Neuronal stem cell (in vitro differentiated cells): ENCODE results near the gene EMILIN1.
A peak's percentile ranks its signal among the peaks of the same experiment; 100 is the strongest.

Experiments
- DNase-seq: peaks from one replicate; pipeline ENCODE4 v3.0.0-alpha.2; 2013; ENCODE audit warnings: low spot score
- H2AFZ ChIP-seq: one replicate; pipeline ENCODE4 v1.6.1; 2013; ENCODE audit warnings: mild to moderate bottlenecking, low read length, inconsistent platforms
- H2AK5ac ChIP-seq: 2 replicates; pipeline ENCODE4 v1.6.1; 2013; ENCODE audit warnings: low read depth, mild to moderate bottlenecking, inconsistent platforms, low read length, moderate library complexity, mixed read lengths
- H2BK120ac ChIP-seq: 2 replicates; pipeline ENCODE4 v1.6.1; 2013; ENCODE audit warnings: low read depth, mild to moderate bottlenecking, inconsistent platforms, low read length, moderate library complexity, mixed read lengths
- H2BK12ac ChIP-seq: one replicate; pipeline ENCODE4 v1.6.1; 2013; ENCODE audit warnings: low read length, inconsistent platforms
- H2BK15ac ChIP-seq: 2 replicates; pipeline ENCODE4 v1.6.1; 2013; ENCODE audit warnings: mild to moderate bottlenecking, low read length, inconsistent platforms, mixed read lengths
- H2BK5ac ChIP-seq: one replicate; pipeline ENCODE4 v1.6.1; 2013; ENCODE audit warnings: inconsistent platforms, mild to moderate bottlenecking, low read length, moderate library complexity
- H3K14ac ChIP-seq: one replicate; pipeline ENCODE4 v1.6.1; 2013; ENCODE audit warnings: low read length, inconsistent platforms
- H3K18ac ChIP-seq: 2 replicates; pipeline ENCODE4 v1.6.1; 2013; ENCODE audit warnings: low read length, inconsistent platforms
- H3K23ac ChIP-seq: 2 replicates; pipeline ENCODE4 v1.6.1; 2013; ENCODE audit warnings: low read depth, mild to moderate bottlenecking, mixed read lengths, low read length, inconsistent platforms; ENCODE audit not compliant: poor library complexity
- H3K27ac ChIP-seq: replicated peaks from 3 replicates; pipeline ENCODE4 v1.5.1; 2013; ENCODE audit warnings: low read length, inconsistent platforms
- H3K27me3 ChIP-seq, 3 experiments: 2 replicates each; pipeline ENCODE4 v1.6.1; 2013; ENCODE audit warnings: low read length in 3 of 3, mild to moderate bottlenecking in 2 of 3, inconsistent platforms in 1 of 3, low read depth in 1 of 3, mixed read lengths in 1 of 3, moderate library complexity in 1 of 3; ENCODE audit not compliant: control insufficient read depth in 3 of 3, insufficient read depth in 3 of 3
- H3K36me3 ChIP-seq, 2 donors: replicated peaks in 1 of 2; 2 replicates each; pipeline ENCODE4 v1.6.1; 2013; ENCODE audit warnings: low read length in 2 of 2; ENCODE audit not compliant: control insufficient read depth in 2 of 2, insufficient read depth in 2 of 2
- H3K4ac ChIP-seq: 2 replicates; pipeline ENCODE4 v1.6.1; 2013; ENCODE audit warnings: inconsistent platforms, mild to moderate bottlenecking, low read length, moderate library complexity
- H3K4me1 ChIP-seq, 2 donors: 1 replicate in 1 of 2; 2 replicates in 1 of 2; pipeline ENCODE4 v1.6.1; 2013; ENCODE audit warnings: low read length in 2 of 2, low read depth in 1 of 2; ENCODE audit not compliant: control insufficient read depth in 2 of 2, insufficient read depth in 1 of 2
- H3K4me2 ChIP-seq: one replicate; pipeline ENCODE4 v1.6.1; 2013; ENCODE audit warnings: mild to moderate bottlenecking, low read length, inconsistent platforms; ENCODE audit not compliant: insufficient read depth, poor library complexity, severe bottlenecking
- H3K4me3 ChIP-seq, 2 donors: 2 replicates each; pipeline ENCODE4 v1.5.1; 2013; ENCODE audit warnings: low read length in 2 of 2, mild to moderate bottlenecking in 2 of 2, inconsistent platforms in 1 of 2, moderate library complexity in 1 of 2
- H3K79me1 ChIP-seq: one replicate; pipeline ENCODE4 v1.6.1; 2013; ENCODE audit warnings: low read depth, mild to moderate bottlenecking, inconsistent platforms, low read length, moderate library complexity
- H3K9ac ChIP-seq: one replicate; pipeline ENCODE4 v1.6.1; 2013; ENCODE audit warnings: mild to moderate bottlenecking, low read depth, low read length, inconsistent platforms; ENCODE audit not compliant: poor library complexity
- H3K9me3 ChIP-seq, 2 donors: replicated peaks in 1 of 2; 2 replicates each; pipeline versions ENCODE3 to v1.6.1; 2013; ENCODE audit warnings: low read length in 2 of 2, mild to moderate bottlenecking in 2 of 2, inconsistent platforms in 1 of 2, low read depth in 1 of 2, mixed read lengths in 1 of 2, moderate library complexity in 1 of 2; ENCODE audit not compliant: control insufficient read depth in 2 of 2, insufficient read depth in 1 of 2
- H4K8ac ChIP-seq: one replicate; pipeline ENCODE4 v1.6.1; 2013; ENCODE audit warnings: low read depth, mild to moderate bottlenecking, inconsistent platforms, low read length, moderate library complexity
- H4K91ac ChIP-seq: one replicate; pipeline ENCODE4 v1.6.1; 2013; ENCODE audit warnings: low read length, low read depth, mild to moderate bottlenecking, inconsistent platforms; ENCODE audit not compliant: poor library complexity
- WGBS, 2 donors: extraction: QIAGEN DNeasy Blood & Tissue Kit; methylation state at CpG; one replicate each; pipeline ENCODE4 v1.1.7; 2013; ENCODE audit warnings: missing lambda C conversion rate in 2 of 2, mixed read lengths in 1 of 2; ENCODE audit not compliant: insufficient read length in 2 of 2, insufficient replicate concordance in 1 of 2; ENCODE audit errors: extremely low coverage in 2 of 2; 5-methylcytosine and 5-hydroxymethylcytosine counted together

Gene EMILIN1

DNA sequence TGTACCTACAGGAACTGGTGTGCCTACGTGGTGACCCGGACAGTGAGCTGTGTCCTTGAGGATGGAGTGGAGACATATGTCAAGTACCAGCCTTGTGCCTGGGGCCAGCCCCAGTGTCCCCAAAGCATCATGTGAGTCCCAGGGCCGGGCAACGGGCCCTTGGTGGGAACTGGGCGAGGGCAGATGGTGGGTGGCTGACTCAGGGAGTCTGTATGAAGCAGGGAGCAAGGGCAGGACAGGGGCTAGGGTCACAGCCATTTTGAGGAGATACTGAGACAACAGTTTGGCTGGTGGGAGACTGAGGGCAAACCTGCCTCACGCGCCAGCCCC is 1.7 kb downstream of the EMILIN1 start:
- peak overlapping the region; percentile 57 for H2BK5ac ChIP-seq
- peak overlapping the region; percentile 71 for H2AK5ac ChIP-seq
- H3K9ac ChIP-seq = peak overlapping the region; percentile 63
- H2AFZ ChIP-seq = peak overlapping the region; percentile 16
- H3K14ac ChIP-seq = peak overlapping the region; percentile 25
- no peak for DNase-seq
- H3K79me1 ChIP-seq = no peaks in the 10 kb centered on the region
- H3K18ac ChIP-seq = no peak overlapping the region
- H3K4me2 ChIP-seq = no peak overlapping the region
- H2BK15ac ChIP-seq = peak overlapping the region; percentile 96
- no peak overlapping the region for H4K8ac ChIP-seq
- no peaks in the 10 kb centered on the region for H3K9me3 ChIP-seq
- H3K23ac ChIP-seq = peak overlapping the region; percentile 76
- H3K27me3 ChIP-seq = peaks cover 0 to under 1% (median 0%) of the 10 kb centered on the region in 3 experiments
- peak overlapping the region; percentile 90 for H2BK120ac ChIP-seq
- no peaks in the 10 kb centered on the region for H3K36me3 ChIP-seq
- H2BK12ac ChIP-seq = peak overlapping the region; percentile 67
- H3K4ac ChIP-seq = no peak overlapping the region
- no peak overlapping the region for H3K4me3 ChIP-seq
- no peak overlapping the region for H3K27ac ChIP-seq
- H4K91ac ChIP-seq = no peak overlapping the region
- H3K4me1 ChIP-seq = peaks cover 12 to 50% of the 10 kb centered on the region in 2 donors
- WGBS, 2 donors = no CpG with 5 or more reads among the region's 7 CpGs

DNA sequence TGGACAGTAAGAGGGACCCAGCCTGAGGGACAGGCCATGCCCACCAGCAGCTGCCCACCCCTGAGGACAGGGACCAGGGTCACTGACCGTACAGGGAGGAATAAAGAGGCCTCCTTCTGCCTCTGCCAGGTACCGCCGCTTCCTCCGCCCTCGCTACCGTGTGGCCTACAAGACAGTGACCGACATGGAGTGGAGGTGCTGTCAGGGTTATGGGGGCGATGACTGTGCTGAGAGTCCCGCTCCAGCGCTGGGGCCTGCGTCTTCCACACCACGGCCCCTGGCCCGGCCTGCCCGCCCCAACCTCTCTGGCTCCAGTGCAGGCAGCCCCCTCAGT is 2.2 kb downstream of the EMILIN1 start:
- peak overlapping the region; percentile 67 for H2BK12ac ChIP-seq
- peak overlapping the region; percentile 92 for H3K18ac ChIP-seq
- H3K9me3 ChIP-seq = no peaks in the 10 kb centered on the region
- H3K4me3 ChIP-seq = no peak overlapping the region
- no peak for DNase-seq
- peak overlapping the region; percentile 57 for H2BK5ac ChIP-seq
- no peaks in the 10 kb centered on the region for H3K79me1 ChIP-seq
- H4K8ac ChIP-seq = peak overlapping the region; percentile 53
- peak overlapping the region; percentile 90 for H2BK120ac ChIP-seq
- peak overlapping the region; percentile 71 for H2AFZ ChIP-seq
- H3K36me3 ChIP-seq = no peaks in the 10 kb centered on the region
- H2BK15ac ChIP-seq = peak overlapping the region; percentile 96
- no peak overlapping the region for H3K27ac ChIP-seq
- peak overlapping the region; percentile 71 for H2AK5ac ChIP-seq
- H3K4me1 ChIP-seq = peaks cover 15 to 50% of the 10 kb centered on the region in 2 donors
- H3K9ac ChIP-seq = peak overlapping the region; percentile 38
- H4K91ac ChIP-seq = peak overlapping the region; percentile 86
- peak overlapping the region; percentile 76 for H3K23ac ChIP-seq
- H3K4ac ChIP-seq = peak overlapping the region; percentile 97
- H3K14ac ChIP-seq = peak overlapping the region; percentile 67
- WGBS, 2 donors = no CpG with 5 or more reads among the region's 14 CpGs
- peaks cover 0 to 2% (median 0%) of the 10 kb centered on the region in 3 experiments for H3K27me3 ChIP-seq
- peak overlapping the region; percentile 29 for H3K4me2 ChIP-seq

DNA sequence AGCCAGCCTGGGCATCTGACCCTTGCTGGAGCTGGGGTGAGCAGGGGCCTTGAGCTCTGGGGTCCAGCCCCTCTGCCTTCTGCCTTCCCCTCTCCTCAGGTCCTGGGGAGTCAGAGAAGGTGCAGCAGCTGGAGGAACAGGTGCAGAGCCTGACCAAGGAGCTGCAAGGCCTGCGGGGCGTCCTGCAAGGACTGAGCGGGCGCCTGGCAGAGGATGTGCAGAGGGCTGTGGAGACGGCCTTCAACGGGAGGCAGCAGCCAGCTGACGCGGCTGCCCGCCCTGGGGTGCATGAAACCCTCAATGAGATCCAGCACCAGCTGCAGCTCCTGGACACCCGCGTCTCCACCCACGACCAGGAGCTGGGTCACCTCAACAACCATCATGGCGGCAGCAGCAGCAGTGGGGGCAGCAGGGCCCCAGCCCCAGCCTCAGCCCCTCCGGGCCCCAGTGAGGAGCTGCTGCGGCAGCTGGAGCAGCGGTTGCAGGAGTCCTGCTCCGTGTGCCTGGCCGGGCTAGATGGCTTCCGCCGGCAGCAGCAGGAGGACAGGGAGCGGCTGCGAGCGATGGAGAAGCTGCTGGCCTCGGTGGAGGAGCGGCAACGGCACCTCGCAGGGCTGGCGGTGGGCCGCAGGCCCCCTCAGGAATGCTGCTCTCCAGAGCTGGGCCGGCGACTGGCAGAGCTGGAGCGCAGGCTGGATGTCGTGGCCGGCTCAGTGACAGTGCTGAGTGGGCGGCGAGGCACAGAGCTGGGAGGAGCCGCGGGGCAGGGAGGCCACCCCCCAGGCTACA is 3.8 kb downstream of the EMILIN1 start:
- no peak overlapping the region for H3K9ac ChIP-seq
- no peak overlapping the region for H3K27ac ChIP-seq
- peak overlapping the region; percentile 59 for H2BK12ac ChIP-seq
- no peak overlapping the region for H4K8ac ChIP-seq
- no peak overlapping the region for H3K4ac ChIP-seq
- peak overlapping the region; percentile 66 for H2AK5ac ChIP-seq
- H2BK15ac ChIP-seq = peak overlapping the region; percentile 64
- H2BK120ac ChIP-seq = peak overlapping the region; percentile 11
- H3K4me2 ChIP-seq = no peak overlapping the region
- H3K27me3 ChIP-seq = peaks cover 0 to 6% (median 0%) of the 10 kb centered on the region in 3 experiments
- H4K91ac ChIP-seq = peak overlapping the region; percentile 40
- no peak overlapping the region for H3K4me3 ChIP-seq
- no peak for DNase-seq
- H3K36me3 ChIP-seq = no peaks in the 10 kb centered on the region
- peak overlapping the region; percentile 55 for H2BK5ac ChIP-seq
- no peaks in the 10 kb centered on the region for H3K9me3 ChIP-seq
- peak overlapping the region; percentile 33 for H3K18ac ChIP-seq
- H3K23ac ChIP-seq = no peak overlapping the region
- no peak overlapping the region for H3K14ac ChIP-seq
- WGBS, 2 donors = no CpG with 5 or more reads among the region's 38 CpGs
- H3K79me1 ChIP-seq = no peaks in the 10 kb centered on the region
- peaks cover 15 to 43% of the 10 kb centered on the region in 2 donors for H3K4me1 ChIP-seq
- no peak overlapping the region for H2AFZ ChIP-seq

DNA sequence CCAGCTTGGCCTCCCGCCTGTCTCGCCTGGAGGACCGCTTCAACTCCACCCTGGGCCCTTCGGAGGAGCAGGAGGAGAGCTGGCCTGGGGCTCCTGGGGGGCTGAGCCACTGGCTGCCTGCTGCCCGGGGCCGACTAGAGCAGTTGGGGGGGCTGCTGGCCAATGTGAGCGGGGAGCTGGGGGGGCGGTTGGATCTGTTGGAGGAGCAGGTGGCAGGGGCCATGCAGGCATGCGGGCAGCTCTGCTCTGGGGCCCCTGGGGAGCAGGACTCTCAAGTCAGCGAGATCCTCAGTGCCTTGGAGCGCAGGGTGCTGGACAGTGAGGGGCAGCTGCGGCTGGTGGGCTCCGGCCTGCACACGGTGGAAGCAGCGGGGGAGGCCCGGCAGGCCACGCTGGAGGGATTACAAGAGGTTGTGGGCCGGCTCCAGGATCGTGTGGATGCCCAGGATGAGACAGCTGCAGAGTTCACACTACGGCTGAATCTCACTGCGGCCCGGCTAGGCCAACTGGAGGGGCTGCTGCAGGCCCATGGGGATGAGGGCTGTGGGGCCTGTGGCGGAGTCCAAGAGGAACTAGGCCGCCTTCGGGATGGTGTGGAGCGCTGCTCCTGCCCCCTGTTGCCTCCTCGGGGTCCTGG is 4.5 kb downstream of the EMILIN1 start:
- Histone ChIP-seq H3K9ac (no peak overlapping the region), H2BK5ac (no peak overlapping the region), H3K4me1 (peaks cover 15 to 42% of the 10 kb centered on the region in 2 donors), H2BK12ac (no peak overlapping the region), H3K14ac (no peak overlapping the region), H3K9me3 (no peaks in the 10 kb centered on the region), H2AK5ac (peak overlapping the region; percentile 92), H3K36me3 (no peaks in the 10 kb centered on the region), H3K4me3 (no peak overlapping the region), H3K23ac (no peak overlapping the region), H3K27me3 (peaks cover 0 to 6% (median 6%) of the 10 kb centered on the region in 3 experiments), H4K8ac (no peak overlapping the region), H2AFZ (no peak overlapping the region), H2BK120ac (no peak overlapping the region), H2BK15ac (peak overlapping the region; percentile 64), H3K79me1 (no peaks in the 10 kb centered on the region), H3K4me2 (no peak overlapping the region), H3K27ac (no peak overlapping the region), H4K91ac (no peak overlapping the region), H3K18ac (peak overlapping the region; percentile 8), H3K4ac (no peak overlapping the region)
- WGBS, 2 donors = no CpG with 5 or more reads among the region's 27 CpGs
- no peak for DNase-seq
